ENCODE data around the gene NME3.

Gene NME3

DNA sequence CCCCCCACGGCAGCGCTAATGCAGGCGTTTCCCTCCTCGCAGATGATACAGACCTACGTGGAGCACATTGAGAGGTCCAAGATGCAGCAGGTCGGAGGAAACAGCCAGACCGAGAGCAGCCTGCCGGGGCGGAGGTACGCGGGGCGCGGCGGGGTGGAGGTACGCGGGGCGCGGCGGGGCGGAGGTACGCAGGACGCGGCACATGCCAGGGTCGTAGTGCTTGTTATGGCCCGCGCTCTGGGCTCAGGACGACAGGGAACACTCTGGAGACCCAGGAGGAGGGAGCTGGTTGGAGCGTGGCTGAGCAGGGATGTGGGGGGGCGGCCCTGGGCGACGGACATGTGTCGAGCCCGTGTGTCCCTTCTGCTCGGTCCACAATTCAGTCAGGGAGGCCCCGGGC is 41.9 kb downstream of the NME3 start:
- DNase-seq (ENCODE audit: low read depth in 1 of 2, low spot score in 1 of 2) = no peak

DNA sequence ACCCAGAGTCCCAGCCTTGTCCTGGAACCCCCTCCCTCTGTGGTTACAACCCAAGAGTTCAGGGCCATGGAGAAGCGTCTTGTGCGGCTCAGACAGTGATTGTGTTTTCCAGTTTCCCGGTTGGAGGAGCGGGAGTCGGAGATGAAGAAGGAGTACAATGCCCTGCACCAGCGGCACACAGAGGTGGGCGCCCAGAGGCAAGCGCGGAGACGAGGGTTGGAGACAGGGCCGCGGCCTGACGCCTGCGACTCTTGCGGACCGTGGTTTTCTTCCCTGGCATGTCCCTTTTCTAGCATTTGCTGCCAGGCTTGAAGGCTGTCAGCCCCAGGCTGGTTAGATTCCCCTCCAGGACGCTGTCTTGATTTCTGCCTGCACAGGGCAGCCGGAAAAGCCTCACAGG is 42.3 kb downstream of the NME3 start:
- DNase-seq (ENCODE audit: low read depth in 1 of 2, low spot score in 1 of 2) = no peak

DNA sequence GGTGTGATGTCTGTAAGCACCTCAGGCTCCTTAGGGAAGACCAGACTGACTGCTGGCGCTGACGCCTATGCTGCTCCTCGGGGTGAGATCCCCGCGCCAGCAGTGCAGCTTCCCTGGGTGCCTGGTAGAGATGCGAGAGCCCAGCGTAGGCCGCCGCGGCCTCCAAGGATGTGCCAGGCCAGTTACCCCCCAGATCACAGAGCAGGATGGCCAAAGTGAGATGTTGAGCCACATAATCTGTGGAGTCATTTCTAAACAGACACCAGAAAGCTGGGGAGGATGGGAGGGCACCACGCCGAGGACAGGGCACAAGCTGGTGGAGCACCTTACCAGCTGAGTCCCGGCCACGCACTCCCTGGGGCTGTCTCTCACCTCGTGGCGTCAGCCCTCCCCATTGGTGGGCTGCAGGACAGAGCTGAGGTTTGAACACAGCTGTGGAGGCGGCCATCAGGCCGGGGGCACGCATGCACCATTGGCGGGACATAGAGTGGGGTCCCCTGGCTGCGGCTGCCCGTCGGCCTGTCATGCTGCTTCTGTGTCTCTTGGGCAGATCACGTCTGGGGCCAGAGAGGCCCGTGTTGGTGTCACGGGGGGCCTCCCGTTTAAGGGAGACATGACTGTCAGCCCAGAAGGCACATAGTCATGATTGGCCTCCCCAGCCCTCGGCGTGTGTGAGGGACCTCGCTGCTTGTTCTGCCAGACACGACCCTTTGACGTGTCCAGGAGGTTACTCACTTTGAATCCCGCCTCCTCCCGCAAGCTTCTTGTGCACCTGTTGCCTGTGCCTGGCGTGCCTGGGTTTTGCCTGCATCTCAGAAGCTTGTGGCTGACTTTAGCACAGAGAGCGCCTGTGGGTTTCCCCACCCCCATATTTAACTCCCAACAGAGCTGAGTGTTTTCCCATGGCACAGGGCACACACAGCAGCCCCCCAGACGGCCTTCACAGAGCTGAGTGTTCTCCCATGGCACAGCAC is 43.4 kb downstream of the NME3 start:
- DNase-seq (ENCODE audit: low read depth in 1 of 2, low spot score in 1 of 2) = no peak

DNA sequence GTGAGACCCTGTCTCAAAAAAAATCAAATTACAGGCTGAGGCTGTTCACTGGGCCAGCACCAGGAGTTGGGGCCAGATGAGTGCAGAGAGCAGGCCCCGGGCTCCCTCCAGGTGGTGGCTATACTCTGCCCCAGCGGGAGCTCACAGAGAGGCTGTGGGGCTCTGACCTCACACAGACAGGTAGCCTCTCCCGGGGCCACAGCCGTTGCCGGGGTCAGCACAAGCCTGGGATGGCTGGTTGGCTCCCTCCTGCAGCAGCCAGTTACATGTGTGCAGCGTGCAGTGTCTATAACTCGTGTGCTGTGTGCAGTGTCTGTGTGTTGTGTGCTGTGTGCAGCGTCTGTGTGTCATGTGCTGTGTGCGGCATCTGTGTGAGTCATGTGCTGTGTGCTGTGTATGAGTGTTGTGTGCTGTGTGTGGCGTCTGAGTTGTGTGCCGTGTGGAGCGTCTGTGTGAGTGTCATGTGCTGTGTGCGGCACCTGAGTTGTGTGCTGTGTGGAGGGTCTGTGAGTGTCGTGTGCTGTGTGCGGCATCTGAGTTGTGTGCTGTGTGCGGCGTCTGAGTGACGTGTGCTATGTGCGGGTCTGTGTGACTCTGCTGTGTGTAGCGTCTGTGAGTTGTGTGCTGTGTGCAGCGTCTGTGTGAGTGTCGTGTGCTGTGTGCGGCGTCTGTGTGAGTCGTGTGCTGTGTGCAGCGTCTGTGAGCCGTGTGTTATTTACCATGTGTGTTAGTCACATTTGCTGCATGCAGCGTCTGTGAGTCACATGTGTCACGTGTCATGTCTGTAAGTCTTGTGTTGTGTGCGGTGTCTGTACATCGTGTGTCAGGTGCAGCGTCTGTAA is 44.5 kb downstream of the NME3 start:
- no peak for DNase-seq (ENCODE audit: low read depth in 1 of 2, low spot score in 1 of 2)

DNA sequence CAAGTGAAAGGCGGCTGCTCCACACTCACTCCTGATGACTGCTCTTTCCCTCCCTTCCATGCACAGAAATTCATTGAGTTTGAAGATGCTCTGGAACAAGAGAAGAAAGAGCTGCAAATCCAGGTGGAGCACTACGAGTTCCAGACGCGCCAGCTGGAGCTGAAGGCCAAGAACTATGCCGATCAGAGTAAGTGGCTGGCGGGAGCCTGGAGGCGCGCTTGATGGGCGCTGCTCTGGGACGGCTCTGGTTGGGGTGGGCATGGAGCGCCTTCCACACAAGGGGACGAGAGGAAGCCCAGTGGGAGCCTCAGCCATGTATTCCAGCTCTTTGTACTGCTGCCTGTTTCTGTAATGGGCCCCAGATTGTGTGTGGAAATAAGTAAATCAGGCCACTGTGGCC is 46.9 kb downstream of the NME3 start:
- DNase-seq (ENCODE audit: low read depth in 1 of 2, low spot score in 1 of 2) = no peak

DNA sequence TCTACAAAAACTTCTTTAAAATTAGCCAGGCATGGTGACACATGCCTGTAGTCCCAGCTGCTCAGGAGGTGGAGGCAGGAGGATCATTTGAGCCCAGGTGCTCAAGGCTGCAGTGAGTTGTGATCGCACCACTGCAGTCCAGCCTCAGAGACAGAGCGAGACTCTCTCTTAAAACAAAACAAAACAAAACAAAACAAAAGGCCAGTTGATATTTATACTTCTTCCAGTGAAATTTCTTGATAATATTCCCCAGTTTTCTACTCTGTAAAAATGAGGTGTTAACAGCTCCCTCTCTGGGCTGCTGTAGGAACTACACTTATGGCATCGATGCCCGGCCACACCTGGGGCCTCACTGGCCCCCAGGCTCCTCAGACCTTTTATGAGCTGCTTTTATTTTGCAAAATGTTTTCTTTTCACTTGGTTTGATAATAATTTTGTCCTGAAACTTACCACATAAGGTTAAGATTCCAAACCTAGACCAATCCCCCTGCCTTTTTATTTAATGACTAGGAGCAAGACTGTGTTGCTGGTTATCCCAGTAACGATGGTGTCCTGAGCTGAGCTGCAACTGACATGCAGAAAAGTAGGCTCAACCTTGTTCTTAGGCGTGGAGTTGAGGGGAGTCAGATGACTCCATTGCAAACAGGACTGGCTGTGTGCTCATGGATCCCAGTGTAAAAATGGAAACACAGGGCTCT is 47.7 kb downstream of the NME3 start:
- no peak for DNase-seq (ENCODE audit: low read depth in 1 of 2, low spot score in 1 of 2)

DNA sequence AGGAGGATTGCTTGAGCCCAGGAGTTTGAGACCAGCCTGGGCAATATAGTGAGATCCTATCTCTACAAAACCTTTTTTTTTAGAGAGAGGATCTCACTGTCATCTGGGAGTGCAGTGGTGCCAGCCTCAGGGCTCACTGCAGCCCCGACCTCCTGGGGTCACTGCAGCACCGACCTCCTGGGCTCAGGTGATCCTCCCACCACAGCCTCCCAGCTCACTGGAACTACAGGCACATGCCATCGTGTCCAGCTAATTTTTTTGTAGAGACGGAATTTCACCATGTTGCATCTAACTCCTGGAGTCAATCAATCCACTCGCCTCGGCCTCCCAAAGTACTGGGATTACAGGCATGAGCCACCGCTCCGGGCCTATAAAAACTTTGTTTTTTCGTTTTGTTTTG is 50.0 kb downstream of the NME3 start:
- DNase-seq (ENCODE audit: low read depth in 1 of 2, low spot score in 1 of 2) = no peak
